PC-3 (cell line): Measurements from ENCODE around the gene SYNE1. TPM values are rescaled to one million over a fixed set of nuclear protein-coding genes. Genes with fewer than 3 reads are reported as not detected.

Experiments
- ATAC-seq: fragments of 200-7000 bp; cut with Tn5 transposase; 2 replicates; pipeline ENCODE4 v1.9.1; 2020; ENCODE audit warnings: mild to moderate bottlenecking, moderate library complexity
- BruUV-seq: library from RNA; stranded (reverse); fragments of 400-500 nt; replicated peaks from 2 replicates; lab custom pipeline; 2021; lab: Mats Ljungman, UMichigan
- CTCF ChIA-PET: fragments of 300-600 bp; sonication (Branson Sonifier 250); formaldehyde crosslinking; loops from one replicate; lab custom pipeline; 2022; ENCODE audit warnings: antibody characterized with exemption; lab: Charles Lee
- POLR2A ChIA-PET: fragments of 300-600 bp; sonication (Branson Sonifier 250); formaldehyde crosslinking; loops from one replicate; lab custom pipeline; 2022; ENCODE audit warnings: antibody characterized with exemption; ENCODE audit not compliant: unreplicated experiment; lab: Charles Lee
- DNase-seq: peaks from one replicate; pipeline ENCODE4 v3.0.0-alpha.2; 2015
- H2AFZ ChIP-seq: fragments of 300-600 bp; sonication (generic); 2 replicates; pipeline ENCODE4 v1.6.0; 2016; ENCODE audit warnings: antibody characterized with exemption, low read length
- H3F3A ChIP-seq: fragments of 300-600 bp; sonication (generic); one replicate; pipeline ENCODE4 v1.6.0; 2017; ENCODE audit warnings: antibody characterized with exemption, low read length, control low read depth, mild to moderate bottlenecking; ENCODE audit not compliant: unreplicated experiment
- H3K27ac ChIP-seq: fragments of 300-600 bp; sonication (generic); 2 replicates; pipeline ENCODE4 v1.5.1; 2016; ENCODE audit warnings: mild to moderate bottlenecking, low read length
- H3K27me3 ChIP-seq: fragments of 300-600 bp; sonication (generic); 2 replicates; pipeline ENCODE4 v1.6.1; 2016; ENCODE audit warnings: low read length, mixed read lengths
- H3K36me3 ChIP-seq: fragments of 300-600 bp; sonication (generic); 2 replicates; pipeline ENCODE4 v1.6.1; 2016; ENCODE audit warnings: low read depth, mixed run types, low read length, mixed read lengths
- H3K4me1 ChIP-seq: fragments of 300-600 bp; sonication (generic); 2 replicates; pipeline ENCODE4 v1.5.1; 2016; ENCODE audit warnings: low read length; ENCODE audit not compliant: insufficient read depth
- H3K4me2 ChIP-seq: fragments of 300-600 bp; sonication (generic); 2 replicates; pipeline ENCODE4 v1.6.0; 2016; ENCODE audit warnings: low read length
- H3K4me3 ChIP-seq: fragments of 300-600 bp; sonication (generic); 2 replicates; pipeline ENCODE4 v1.5.1; 2016; ENCODE audit warnings: mild to moderate bottlenecking, low read length, mixed read lengths
- H3K79me2 ChIP-seq: fragments of 300-600 bp; sonication (generic); 2 replicates; pipeline ENCODE4 v1.6.1; 2017; ENCODE audit warnings: low read length, mixed read lengths
- H3K9ac ChIP-seq: fragments of 300-600 bp; sonication (generic); 2 replicates; pipeline ENCODE4 v1.6.0; 2016; ENCODE audit warnings: mild to moderate bottlenecking, low read length
- H3K9me2 ChIP-seq: fragments of 300-600 bp; sonication (generic); replicated peaks from 2 replicates; pipeline ENCODE4 v1.6.1; 2016; ENCODE audit warnings: mixed run types, low read length, mixed read lengths
- H3K9me3 ChIP-seq: fragments of 300-600 bp; sonication (generic); 2 replicates; pipeline ENCODE4 v1.6.1; 2016; ENCODE audit warnings: low read length, mixed read lengths
- H4K20me1 ChIP-seq: fragments of 300-600 bp; sonication (generic); 2 replicates; pipeline ENCODE4 v1.6.1; 2016; ENCODE audit warnings: low read length, mixed read lengths
- EZH2 ChIP-seq: fragments of 300-600 bp; sonication (generic); IDR thresholded peaks from one replicate; pipeline ENCODE4 v1.6.1; 2017; ENCODE audit warnings: antibody characterized with exemption, mild to moderate bottlenecking, low read length; ENCODE audit not compliant: unreplicated experiment
- EZH2phosphoT487 ChIP-seq: fragments of 300-600 bp; sonication (generic); IDR thresholded peaks from 2 replicates; pipeline ENCODE4 v1.6.1; 2018; ENCODE audit warnings: mild to moderate bottlenecking, antibody characterized with exemption, low read length, borderline replicate concordance
- intact Hi-C: fragments of 100-400 bp; cut with micrococcal nuclease; formaldehyde crosslinking; loops from 2 replicates; pipeline ENCODE4 v1.9.0; 2023
- total RNA-seq: library from RNA; depleted of rRNA; stranded (reverse); fragments of >200 nt; gene quantifications from 2 replicates; pipeline ENCODE4 v1.2.3, GENCODE V29; 2014
- TF ChIP-seq, protein P1 (sequence below): fragments of 300-600 bp; sonication (generic); conservative IDR thresholded peaks from 2 replicates; pipeline ENCODE4 v1.5.1; 2017; ENCODE audit warnings: antibody characterized with exemption, low read depth, mild to moderate bottlenecking, low read length

SYNE1 gene
- total RNA-seq, 1 experiment from 2014 or later: 16.7 TPM

DNA sequence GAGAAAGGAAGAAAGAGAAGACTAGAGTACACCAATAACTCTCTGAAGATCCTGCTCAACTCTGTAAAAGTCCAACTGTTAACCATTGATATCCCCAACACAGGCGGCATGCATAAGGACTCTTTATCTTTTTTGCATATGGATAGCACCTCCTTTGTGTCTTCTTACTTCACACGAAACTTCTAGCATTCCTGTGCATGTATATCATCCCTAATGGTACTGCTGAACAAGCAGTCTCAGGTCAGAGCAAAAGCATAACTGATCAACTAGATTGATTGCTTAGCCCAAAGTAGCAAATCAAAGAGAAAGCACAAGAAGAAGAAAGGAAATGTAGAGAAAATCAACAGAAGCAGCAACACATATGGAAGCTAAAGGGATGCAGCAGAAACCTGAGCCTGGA, 234.4 kb downstream of the SYNE1 start:
- no peaks in the 10 kb centered on the region for H3F3A ChIP-seq
- peaks cover 34% of the 10 kb centered on the region for H3K4me1 ChIP-seq
- no peaks in the 10 kb centered on the region for H4K20me1 ChIP-seq
- no peak for TF ChIP-seq EZH2phosphoT487
- TF ChIP-seq EZH2: no peak
- TF ChIP-seq, protein P1, sequence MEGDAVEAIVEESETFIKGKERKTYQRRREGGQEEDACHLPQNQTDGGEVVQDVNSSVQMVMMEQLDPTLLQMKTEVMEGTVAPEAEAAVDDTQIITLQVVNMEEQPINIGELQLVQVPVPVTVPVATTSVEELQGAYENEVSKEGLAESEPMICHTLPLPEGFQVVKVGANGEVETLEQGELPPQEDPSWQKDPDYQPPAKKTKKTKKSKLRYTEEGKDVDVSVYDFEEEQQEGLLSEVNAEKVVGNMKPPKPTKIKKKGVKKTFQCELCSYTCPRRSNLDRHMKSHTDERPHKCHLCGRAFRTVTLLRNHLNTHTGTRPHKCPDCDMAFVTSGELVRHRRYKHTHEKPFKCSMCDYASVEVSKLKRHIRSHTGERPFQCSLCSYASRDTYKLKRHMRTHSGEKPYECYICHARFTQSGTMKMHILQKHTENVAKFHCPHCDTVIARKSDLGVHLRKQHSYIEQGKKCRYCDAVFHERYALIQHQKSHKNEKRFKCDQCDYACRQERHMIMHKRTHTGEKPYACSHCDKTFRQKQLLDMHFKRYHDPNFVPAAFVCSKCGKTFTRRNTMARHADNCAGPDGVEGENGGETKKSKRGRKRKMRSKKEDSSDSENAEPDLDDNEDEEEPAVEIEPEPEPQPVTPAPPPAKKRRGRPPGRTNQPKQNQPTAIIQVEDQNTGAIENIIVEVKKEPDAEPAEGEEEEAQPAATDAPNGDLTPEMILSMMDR: no peak
- BruUV-seq: no TSS peak
- no peak overlapping the region for H2AFZ ChIP-seq
- H3K9me2 ChIP-seq: no peaks in the 10 kb centered on the region
- H3K27me3 ChIP-seq: no peaks in the 10 kb centered on the region
- H3K4me3 ChIP-seq: no peak overlapping the region
- H3K27ac ChIP-seq: no peak overlapping the region
- no peak overlapping the region for H3K9ac ChIP-seq
- POLR2A ChIA-PET: no interaction called here
- intact Hi-C loops: no loop called here
- ATAC-seq (no peak), DNase-seq (no peak)
- H3K4me2 ChIP-seq: no peak overlapping the region
- no peaks in the 10 kb centered on the region for H3K36me3 ChIP-seq
- no peaks in the 10 kb centered on the region for H3K79me2 ChIP-seq
- H3K9me3 ChIP-seq: no peaks in the 10 kb centered on the region
- CTCF ChIA-PET: no interaction called here

DNA sequence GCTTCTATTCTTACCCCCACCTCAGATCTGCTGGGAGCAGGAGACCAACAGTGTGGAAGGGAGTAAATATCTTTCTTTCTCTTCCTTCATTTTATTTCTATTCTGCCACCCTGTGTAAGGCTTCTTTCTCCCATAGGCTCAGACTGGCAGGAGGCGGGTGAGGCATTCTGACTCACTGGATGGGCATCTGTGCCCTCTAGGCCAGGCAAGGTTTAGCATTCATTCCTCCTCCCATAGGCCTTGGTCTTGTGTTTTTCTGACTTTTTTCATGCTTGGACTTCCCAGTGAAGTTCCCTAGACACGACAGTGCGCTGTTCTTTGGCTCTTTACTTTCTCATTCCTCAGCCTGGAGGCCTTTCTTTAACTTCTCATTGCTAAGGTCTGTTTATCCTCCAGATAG, 235.2 kb downstream of the SYNE1 start:
- H3K9me2 ChIP-seq: no peaks in the 10 kb centered on the region
- ChIA-PET CTCF (no interaction called here), POLR2A (no interaction called here)
- intact Hi-C loops: no loop called here
- peak overlapping the region; percentile 44 for H3K27ac ChIP-seq
- H3K9me3 ChIP-seq: no peaks in the 10 kb centered on the region
- H2AFZ ChIP-seq: peak overlapping the region; percentile 29
- BruUV-seq: no TSS peak
- ATAC-seq (peak; percentile 98), DNase-seq (peak; percentile 86)
- no peaks in the 10 kb centered on the region for H4K20me1 ChIP-seq
- H3K9ac ChIP-seq: no peak overlapping the region
- H3F3A ChIP-seq: no peaks in the 10 kb centered on the region
- no peak overlapping the region for H3K4me3 ChIP-seq
- no peaks in the 10 kb centered on the region for H3K27me3 ChIP-seq
- H3K36me3 ChIP-seq: no peaks in the 10 kb centered on the region
- TF ChIP-seq EZH2: no peak
- TF ChIP-seq, protein P1: no peak
- TF ChIP-seq EZH2phosphoT487: no peak
- H3K4me2 ChIP-seq: peak overlapping the region; percentile 66
- no peaks in the 10 kb centered on the region for H3K79me2 ChIP-seq
- peaks cover 34% of the 10 kb centered on the region for H3K4me1 ChIP-seq

DNA sequence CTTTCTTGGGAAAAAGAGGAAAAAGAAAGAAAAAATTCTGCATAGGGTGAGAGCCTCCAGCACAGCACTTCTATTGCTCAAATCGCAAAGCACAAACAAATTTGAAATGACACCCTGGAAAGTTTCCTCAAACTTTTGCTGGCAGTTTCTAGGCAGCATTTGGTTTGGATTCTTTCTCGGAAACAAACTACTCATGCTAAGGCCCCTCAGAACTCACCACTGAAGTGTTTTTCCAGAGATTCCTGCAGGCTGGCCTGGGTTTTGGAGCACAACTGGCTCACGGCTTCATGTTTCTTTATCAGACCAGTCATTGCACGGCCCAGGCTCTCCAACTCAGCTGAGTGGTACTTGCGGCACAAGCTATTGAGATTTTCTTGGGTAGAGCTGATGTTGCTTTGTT, 237.8 kb downstream of the SYNE1 start:
- intact Hi-C loops: no loop called here
- no peak overlapping the region for H3K4me2 ChIP-seq
- TF ChIP-seq EZH2 (no peak), EZH2phosphoT487 (no peak)
- TF ChIP-seq, protein P1: no peak
- H2AFZ ChIP-seq: no peak overlapping the region
- peaks cover 22% of the 10 kb centered on the region for H3K4me1 ChIP-seq
- no peaks in the 10 kb centered on the region for H3F3A ChIP-seq
- no peaks in the 10 kb centered on the region for H4K20me1 ChIP-seq
- H3K9ac ChIP-seq: no peak overlapping the region
- H3K4me3 ChIP-seq: no peak overlapping the region
- H3K36me3 ChIP-seq: no peaks in the 10 kb centered on the region
- no peaks in the 10 kb centered on the region for H3K79me2 ChIP-seq
- POLR2A ChIA-PET: no interaction called here
- CTCF ChIA-PET: no interaction called here
- ATAC-seq: no peak
- no peaks in the 10 kb centered on the region for H3K27me3 ChIP-seq
- H3K27ac ChIP-seq: no peak overlapping the region
- H3K9me2 ChIP-seq: no peaks in the 10 kb centered on the region
- no peaks in the 10 kb centered on the region for H3K9me3 ChIP-seq
- no peak for DNase-seq
- BruUV-seq: no TSS peak
